HepG2 (cell line): ENCODE measurements around the gene HMGB2. TPM values are rescaled to one million over a fixed set of nuclear protein-coding genes. Genes with fewer than 3 reads are reported as not detected.

Experiments
- ATF2 ChIP-seq: sonication (generic); formaldehyde crosslinking; IDR thresholded peaks from 2 replicates; pipeline ENCODE4 v1.4.0; 2020; ENCODE audit warnings: missing genetic modification reagents
- CSRNP2 ChIP-seq: sonication (generic); formaldehyde crosslinking; conservative IDR thresholded peaks from 2 replicates; pipeline ENCODE4 v1.8.0; 2022; ENCODE audit warnings: low read depth, missing genetic modification reagents
- HOXA9 ChIP-seq: sonication (generic); formaldehyde crosslinking; IDR thresholded peaks from 2 replicates; pipeline ENCODE4 v1.8.1; 2022; ENCODE audit warnings: missing genetic modification reagents, mild to moderate bottlenecking, moderate library complexity, borderline replicate concordance
- KMT2B ChIP-seq: IDR thresholded peaks from 2 replicates; pipeline ENCODE4 v1.6.1; 2016; ENCODE audit warnings: missing genetic modification reagents, missing compliant biosample characterization
- SNAPC2 ChIP-seq: sonication (generic); formaldehyde crosslinking; IDR thresholded peaks from 2 replicates; pipeline ENCODE4 v1.8.1; 2022; ENCODE audit warnings: mild to moderate bottlenecking, missing genetic modification reagents
- ZBTB20 ChIP-seq: sonication (generic); formaldehyde crosslinking; IDR thresholded peaks from 2 replicates; pipeline ENCODE4 v1.8.1; 2023; ENCODE audit warnings: missing genetic modification reagents, low read depth, mild to moderate bottlenecking, borderline replicate concordance
- ZBTB25 ChIP-seq: IDR thresholded peaks from 2 replicates; pipeline ENCODE4 v1.6.1; 2018; ENCODE audit warnings: missing genetic modification reagents
- ZNF18 ChIP-seq: sonication (generic); formaldehyde crosslinking; IDR thresholded peaks from 2 replicates; pipeline ENCODE4 v1.8.0; 2022; ENCODE audit warnings: mild to moderate bottlenecking, missing genetic modification reagents; ENCODE audit not compliant: insufficient replicate concordance
- polyA plus RNA-seq, 8 experiments: library from polyadenylated mRNA; depleted of rRNA in 3 of 8; stranded (reverse) in 7 of 8; unstranded in 1 of 8; fragments of >200 nt; fragmentation: Illumina TruSeq in 4 of 8; extraction: Trizol in 4 of 8; gene quantifications; 2 replicates each; pipeline versions ENCODE4 v1.2.1 to v1.2.3, GENCODE V29; 2011 to 2016; ENCODE audit warnings: low read depth in 4 of 8, missing spikeins in 1 of 8, mixed read lengths in 1 of 8; ENCODE audit not compliant: insufficient read depth in 1 of 8
- total RNA-seq, 5 experiments: library from RNA; depleted of rRNA; stranded (reverse); fragments of >200 nt; fragmentation: Illumina TruSeq; extraction: Trizol; gene quantifications; 2 replicates each; pipeline ENCODE4 v1.2.3, GENCODE V29; 2016; ENCODE audit warnings: low read depth in 1 of 5

HMGB2 gene
- total and polyA plus RNA-seq, 2 of the 13 experiments (the other 11 are each of a cell fraction or from before 2014, with no cell fraction given): 90.5 to 332 TPM

- no peak for TF ChIP-seq ATF2 (CRISPR knock-in tag)
- TF ChIP-seq ZNF18 (CRISPR knock-in tag): peak; percentile 57
- TF ChIP-seq SNAPC2: no peak
- no peak for TF ChIP-seq CSRNP2 (CRISPR knock-in tag)
- TF ChIP-seq HOXA9 (CRISPR knock-in tag): no peak
- TF ChIP-seq ZBTB25 (CRISPR knock-in tag): no peak
- peak; percentile 79 for TF ChIP-seq KMT2B
- peak; percentile 66; the same call in 1 of the 2 replicates for TF ChIP-seq ZBTB20 (CRISPR knock-in tag)
Observed at GRCh38 chr4:173370477-173371291, 36.5 kb upstream of the HMGB2 start, which contains the start of gene SAP30 (continued).
